GM12878 (cell line): ENCODE results near the gene DAB2. TPM values are rescaled to one million over a fixed set of nuclear protein-coding genes. Genes with fewer than 3 reads are reported as not detected.

Experiments used
- ATAC-seq: fragments of 200-7000 bp; cut with Tn5 transposase; 3 replicates; pipeline ENCODE4 v1.9.1; 2020; ENCODE audit warnings: mild to moderate bottlenecking, moderate library complexity
- BruUV-seq: library from RNA; stranded (reverse); fragments of 400-500 nt; replicated peaks from 2 replicates; lab custom pipeline; 2021; lab: Mats Ljungman, UMichigan
- CTCF ChIA-PET: fragments of 300-600 bp; sonication (Branson Sonifier 250); formaldehyde crosslinking; extraction: SDS; loops from one replicate; lab custom pipeline; 2021; ENCODE audit warnings: inconsistent platforms; lab: Yijun Ruan, JAX
- POLR2A ChIA-PET: fragments of 350-600 bp; formaldehyde crosslinking; extraction: SDS; loops from one replicate; lab custom pipeline; 2021; ENCODE audit warnings: inconsistent platforms; lab: Charles Lee
- RAD21 ChIA-PET: fragments of 300-600 bp; sonication (Branson Sonifier 250); formaldehyde crosslinking; loops from one replicate; lab custom pipeline; 2023; ENCODE audit warnings: antibody characterized with exemption; ENCODE audit not compliant: unreplicated experiment; lab: Charles Lee
- SMC1A ChIA-PET: fragments of 300-600 bp; sonication (Branson Sonifier 250); formaldehyde crosslinking; loops from one replicate; lab custom pipeline; 2023; ENCODE audit not compliant: unreplicated experiment, uncharacterized antibody; lab: Charles Lee
- DNase-seq: peaks from one replicate; pipeline ENCODE4 v3.0.0-alpha.2; 2011; ENCODE audit warnings: low read depth, low spot score
- FAIRE-seq: peaks from 3 replicates; lab custom pipeline; 2011; peaks lifted over from hg19 to GRCh38; lab: Jason Lieb, UNC
- H2AFZ ChIP-seq: 2 replicates; pipeline ENCODE4 v1.6.0; 2011; ENCODE audit warnings: low read depth, low read length, control low read depth; ENCODE audit not compliant: control insufficient read depth
- H3K27ac ChIP-seq: 2 replicates; pipeline ENCODE4 v1.5.1; 2011; ENCODE audit warnings: control low read depth; ENCODE audit not compliant: control insufficient read depth, insufficient read depth
- H3K27me3 ChIP-seq, 2 experiments: replicated peaks in 1 of 2; 2 replicates each; pipeline versions ENCODE4 v1.6.0 to v1.6.1; 2011; ENCODE audit warnings: low read length in 1 of 2; ENCODE audit not compliant: control insufficient read depth in 2 of 2, insufficient read depth in 2 of 2
- H3K36me3 ChIP-seq, 2 experiments: 2 replicates each; pipeline ENCODE4 v1.5.1; 2011; ENCODE audit warnings: low read length in 1 of 2; ENCODE audit not compliant: control insufficient read depth in 2 of 2, insufficient read depth in 2 of 2
- H3K4me1 ChIP-seq: 2 replicates; pipeline ENCODE4 v1.6.1; 2011; ENCODE audit warnings: mild to moderate bottlenecking, low read length, moderate library complexity, mixed read lengths; ENCODE audit not compliant: control insufficient read depth, insufficient read depth
- H3K4me2 ChIP-seq: 2 replicates; pipeline ENCODE4 v1.6.0; 2011; ENCODE audit warnings: control low read depth; ENCODE audit not compliant: control insufficient read depth, insufficient read depth
- H3K4me3 ChIP-seq: fragments of 200-600 bp; sonication (generic); 2 replicates; pipeline ENCODE4 v1.5.1; 2016
- H3K79me2 ChIP-seq: 2 replicates; pipeline ENCODE4 v1.6.0; 2011; ENCODE audit warnings: low read length; ENCODE audit not compliant: control insufficient read depth, insufficient read depth
- H3K9ac ChIP-seq: 2 replicates; pipeline ENCODE4 v1.8.0; 2011; ENCODE audit warnings: low read length, control low read depth, mixed read lengths; ENCODE audit not compliant: control insufficient read depth, insufficient read depth
- H3K9me3 ChIP-seq: replicated peaks from 3 replicates; pipeline ENCODE4 v1.5.1; 2011; ENCODE audit warnings: mild to moderate bottlenecking, low read length; ENCODE audit not compliant: control insufficient read depth, insufficient read depth
- H4K20me1 ChIP-seq: 2 replicates; pipeline ENCODE4 v1.6.0; 2011; ENCODE audit not compliant: control insufficient read depth, insufficient read depth
- NR2F1 ChIP-seq: fragments of 450-650 bp; conservative IDR thresholded peaks from 2 replicates; pipeline ENCODE4 v1.6.1; 2017; ENCODE audit warnings: mild to moderate bottlenecking
- SREBF2 ChIP-seq: IDR thresholded peaks from 2 replicates; pipeline ENCODE4 v1.6.1; 2012; ENCODE audit warnings: mild to moderate bottlenecking, low read length
- ZBED1 ChIP-seq: IDR thresholded peaks from 2 replicates; pipeline ENCODE4 v1.6.1; 2016; ENCODE audit warnings: borderline replicate concordance
- ZNF622 ChIP-seq: fragments of 450-650 bp; IDR thresholded peaks from 2 replicates; pipeline ENCODE4 v1.6.1; 2017; ENCODE audit warnings: mild to moderate bottlenecking, inconsistent platforms
- WGBS: methylation state at CpG from one replicate; pipeline ENCODE4 v1.1.6; 2016; ENCODE audit warnings: low lambda C conversion rate; ENCODE audit not compliant: insufficient replicate concordance, insufficient coverage; ENCODE audit errors: missing lambda C conversion rate; 5-methylcytosine and 5-hydroxymethylcytosine counted together
- in situ Hi-C: fragments of 300-500 bp; cut with MboI; formaldehyde crosslinking; loops from 9 replicates; pipeline ENCODE4 v1.14.3; 2018; ENCODE audit warnings: mixed read lengths
- intact Hi-C: fragments of 100-400 bp; cut with micrococcal nuclease; formaldehyde crosslinking; loops from one replicate; pipeline ENCODE4 v1.14.2; 2022; ENCODE audit not compliant: unreplicated experiment
- polyA plus RNA-seq, 11 experiments: library from polyadenylated mRNA; depleted of rRNA in 4 of 11; unstranded in 6 of 11; stranded (reverse) in 5 of 11; fragments of >200 nt; fragmentation: Nextera tagmentation in 4 of 11; fragmentation: Illumina TruSeq in 1 of 11; extraction: Ambion mirVana in 4 of 11; extraction: Trizol in 1 of 11; gene quantifications; 1 replicate in 1 of 11; 2 replicates in 10 of 11; pipeline versions ENCODE4 v1.2.1 to v1.2.3, GENCODE V29; 2011 to 2016; ENCODE audit warnings: inconsistent platforms in 2 of 11, missing spikeins in 2 of 11, low read depth in 1 of 11
- total RNA-seq, 4 experiments: library from RNA; depleted of rRNA in 3 of 4; stranded (reverse); fragments of >200 nt in 3 of 4; fragmentation: Illumina TruSeq in 1 of 4; extraction: Trizol in 1 of 4; gene quantifications; 2 replicates each; pipeline versions ENCODE4 v1.2.1 to v1.2.3, GENCODE V29; 2013 to 2021
- TF ChIP-seq, protein P1 (sequence below): IDR thresholded peaks from 2 replicates; pipeline ENCODE4 v1.6.1; 2011; ENCODE audit warnings: borderline replicate concordance, low read depth, mild to moderate bottlenecking, moderate library complexity, low read length; ENCODE audit not compliant: insufficient read depth, poor library complexity, severe bottlenecking
- TF ChIP-seq, protein P2 (sequence below): fragments of 450-650 bp; IDR thresholded peaks from 2 replicates; pipeline ENCODE4 v1.6.1; 2017; ENCODE audit warnings: low read depth, mild to moderate bottlenecking, moderate library complexity
- TF ChIP-seq, protein P3 (sequence below): fragments of 450-650 bp; IDR thresholded peaks from 2 replicates; pipeline ENCODE4 v1.6.1; 2017; ENCODE audit warnings: mild to moderate bottlenecking, moderate library complexity
- TF ChIP-seq, protein P4 (sequence below): IDR thresholded peaks from 2 replicates; pipeline ENCODE4 v1.6.1; 2011; ENCODE audit warnings: borderline replicate concordance, low read depth, mild to moderate bottlenecking, moderate library complexity, mixed read lengths, low read length; ENCODE audit not compliant: insufficient read depth; ENCODE audit errors: extremely low read length
- TF ChIP-seq, protein P5 (sequence below): fragments of 450-650 bp; IDR thresholded peaks from 2 replicates; pipeline ENCODE4 v1.6.1; 2016; ENCODE audit warnings: mild to moderate bottlenecking, moderate library complexity, borderline replicate concordance

Gene DAB2
- total and polyA plus RNA-seq, 10 of the 15 experiments (the other 5 are each of a cell fraction or from before 2014, with no cell fraction given) = 0.05 to 0.23 (median 0.11) TPM; not detected in 7

DNA sequence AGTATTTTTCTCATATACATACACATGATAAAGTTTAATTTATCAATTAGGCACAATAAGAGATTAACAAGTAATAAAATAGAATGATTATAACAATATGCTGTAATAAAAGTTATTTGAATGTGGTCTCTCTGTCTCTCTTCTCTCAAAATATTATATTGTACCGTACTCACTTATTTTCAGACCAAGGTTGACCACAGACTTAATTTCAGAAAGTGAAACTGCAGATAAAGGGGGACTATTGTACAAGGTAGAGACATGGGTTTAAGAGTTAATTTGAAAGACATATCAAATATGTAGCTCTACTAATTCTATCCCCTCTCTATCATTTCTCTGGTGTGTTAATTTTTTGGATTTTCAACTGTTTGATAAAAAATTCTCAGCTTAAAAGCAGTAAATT lies 40.5 kb downstream of the DAB2 start:
- Histone ChIP-seq H3K36me3 (no peaks in the 10 kb centered on the region), H3K4me1 (no peaks in the 10 kb centered on the region), H3K9me3 (no peaks in the 10 kb centered on the region), H3K4me3 (no peak overlapping the region), H3K4me2 (no peak overlapping the region), H3K79me2 (no peaks in the 10 kb centered on the region), H2AFZ (no peak overlapping the region), H3K9ac (no peak overlapping the region), H3K27ac (no peak overlapping the region), H4K20me1 (no peaks in the 10 kb centered on the region), H3K27me3 (0 out of 4 replicates have a peak, but pooled peaks cover 0 to 2% of the 10 kb centered on the region in 2 experiments)
- DNase-seq = no peak
- ChIA-PET RAD21 (no interaction called here), POLR2A (no interaction called here), SMC1A (interaction anchor here (0.9 kb wide), 1 partner anchor 8 kb away, joined by 3 read pairs; no protein-coding TSS in a partner anchor), CTCF (interaction anchor here (1.3 to 2.3 kb wide), 3 partner anchors 8 to 167 kb away, joined by 3 to 9 read pairs (median 4); no protein-coding TSS in a partner anchor)
- TF ChIP-seq, protein P1, sequence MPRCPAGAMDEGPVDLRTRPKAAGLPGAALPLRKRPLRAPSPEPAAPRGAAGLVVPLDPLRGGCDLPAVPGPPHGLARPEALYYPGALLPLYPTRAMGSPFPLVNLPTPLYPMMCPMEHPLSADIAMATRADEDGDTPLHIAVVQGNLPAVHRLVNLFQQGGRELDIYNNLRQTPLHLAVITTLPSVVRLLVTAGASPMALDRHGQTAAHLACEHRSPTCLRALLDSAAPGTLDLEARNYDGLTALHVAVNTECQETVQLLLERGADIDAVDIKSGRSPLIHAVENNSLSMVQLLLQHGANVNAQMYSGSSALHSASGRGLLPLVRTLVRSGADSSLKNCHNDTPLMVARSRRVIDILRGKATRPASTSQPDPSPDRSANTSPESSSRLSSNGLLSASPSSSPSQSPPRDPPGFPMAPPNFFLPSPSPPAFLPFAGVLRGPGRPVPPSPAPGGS = no peak
- TF ChIP-seq ZBED1 (no peak), NR2F1 (no peak), ZNF622 (no peak), SREBF2 (no peak)
- TF ChIP-seq, protein P2, sequence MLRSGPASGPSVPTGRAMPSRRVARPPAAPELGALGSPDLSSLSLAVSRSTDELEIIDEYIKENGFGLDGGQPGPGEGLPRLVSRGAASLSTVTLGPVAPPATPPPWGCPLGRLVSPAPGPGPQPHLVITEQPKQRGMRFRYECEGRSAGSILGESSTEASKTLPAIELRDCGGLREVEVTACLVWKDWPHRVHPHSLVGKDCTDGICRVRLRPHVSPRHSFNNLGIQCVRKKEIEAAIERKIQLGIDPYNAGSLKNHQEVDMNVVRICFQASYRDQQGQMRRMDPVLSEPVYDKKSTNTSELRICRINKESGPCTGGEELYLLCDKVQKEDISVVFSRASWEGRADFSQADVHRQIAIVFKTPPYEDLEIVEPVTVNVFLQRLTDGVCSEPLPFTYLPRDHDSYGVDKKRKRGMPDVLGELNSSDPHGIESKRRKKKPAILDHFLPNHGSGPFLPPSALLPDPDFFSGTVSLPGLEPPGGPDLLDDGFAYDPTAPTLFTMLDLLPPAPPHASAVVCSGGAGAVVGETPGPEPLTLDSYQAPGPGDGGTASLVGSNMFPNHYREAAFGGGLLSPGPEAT = no peak
- TF ChIP-seq, protein P3, sequence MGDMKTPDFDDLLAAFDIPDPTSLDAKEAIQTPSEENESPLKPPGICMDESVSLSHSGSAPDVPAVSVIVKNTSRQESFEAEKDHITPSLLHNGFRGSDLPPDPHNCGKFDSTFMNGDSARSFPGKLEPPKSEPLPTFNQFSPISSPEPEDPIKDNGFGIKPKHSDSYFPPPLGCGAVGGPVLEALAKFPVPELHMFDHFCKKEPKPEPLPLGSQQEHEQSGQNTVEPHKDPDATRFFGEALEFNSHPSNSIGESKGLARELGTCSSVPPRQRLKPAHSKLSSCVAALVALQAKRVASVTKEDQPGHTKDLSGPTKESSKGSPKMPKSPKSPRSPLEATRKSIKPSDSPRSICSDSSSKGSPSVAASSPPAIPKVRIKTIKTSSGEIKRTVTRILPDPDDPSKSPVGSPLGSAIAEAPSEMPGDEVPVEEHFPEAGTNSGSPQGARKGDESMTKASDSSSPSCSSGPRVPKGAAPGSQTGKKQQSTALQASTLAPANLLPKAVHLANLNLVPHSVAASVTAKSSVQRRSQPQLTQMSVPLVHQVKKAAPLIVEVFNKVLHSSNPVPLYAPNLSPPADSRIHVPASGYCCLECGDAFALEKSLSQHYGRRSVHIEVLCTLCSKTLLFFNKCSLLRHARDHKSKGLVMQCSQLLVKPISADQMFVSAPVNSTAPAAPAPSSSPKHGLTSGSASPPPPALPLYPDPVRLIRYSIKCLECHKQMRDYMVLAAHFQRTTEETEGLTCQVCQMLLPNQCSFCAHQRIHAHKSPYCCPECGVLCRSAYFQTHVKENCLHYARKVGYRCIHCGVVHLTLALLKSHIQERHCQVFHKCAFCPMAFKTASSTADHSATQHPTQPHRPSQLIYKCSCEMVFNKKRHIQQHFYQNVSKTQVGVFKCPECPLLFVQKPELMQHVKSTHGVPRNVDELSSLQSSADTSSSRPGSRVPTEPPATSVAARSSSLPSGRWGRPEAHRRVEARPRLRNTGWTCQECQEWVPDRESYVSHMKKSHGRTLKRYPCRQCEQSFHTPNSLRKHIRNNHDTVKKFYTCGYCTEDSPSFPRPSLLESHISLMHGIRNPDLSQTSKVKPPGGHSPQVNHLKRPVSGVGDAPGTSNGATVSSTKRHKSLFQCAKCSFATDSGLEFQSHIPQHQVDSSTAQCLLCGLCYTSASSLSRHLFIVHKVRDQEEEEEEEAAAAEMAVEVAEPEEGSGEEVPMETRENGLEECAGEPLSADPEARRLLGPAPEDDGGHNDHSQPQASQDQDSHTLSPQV = no peak
- TF ChIP-seq, protein P4, sequence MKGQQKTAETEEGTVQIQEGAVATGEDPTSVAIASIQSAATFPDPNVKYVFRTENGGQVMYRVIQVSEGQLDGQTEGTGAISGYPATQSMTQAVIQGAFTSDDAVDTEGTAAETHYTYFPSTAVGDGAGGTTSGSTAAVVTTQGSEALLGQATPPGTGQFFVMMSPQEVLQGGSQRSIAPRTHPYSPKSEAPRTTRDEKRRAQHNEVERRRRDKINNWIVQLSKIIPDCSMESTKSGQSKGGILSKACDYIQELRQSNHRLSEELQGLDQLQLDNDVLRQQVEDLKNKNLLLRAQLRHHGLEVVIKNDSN = no peak
- TF ChIP-seq, protein P5, sequence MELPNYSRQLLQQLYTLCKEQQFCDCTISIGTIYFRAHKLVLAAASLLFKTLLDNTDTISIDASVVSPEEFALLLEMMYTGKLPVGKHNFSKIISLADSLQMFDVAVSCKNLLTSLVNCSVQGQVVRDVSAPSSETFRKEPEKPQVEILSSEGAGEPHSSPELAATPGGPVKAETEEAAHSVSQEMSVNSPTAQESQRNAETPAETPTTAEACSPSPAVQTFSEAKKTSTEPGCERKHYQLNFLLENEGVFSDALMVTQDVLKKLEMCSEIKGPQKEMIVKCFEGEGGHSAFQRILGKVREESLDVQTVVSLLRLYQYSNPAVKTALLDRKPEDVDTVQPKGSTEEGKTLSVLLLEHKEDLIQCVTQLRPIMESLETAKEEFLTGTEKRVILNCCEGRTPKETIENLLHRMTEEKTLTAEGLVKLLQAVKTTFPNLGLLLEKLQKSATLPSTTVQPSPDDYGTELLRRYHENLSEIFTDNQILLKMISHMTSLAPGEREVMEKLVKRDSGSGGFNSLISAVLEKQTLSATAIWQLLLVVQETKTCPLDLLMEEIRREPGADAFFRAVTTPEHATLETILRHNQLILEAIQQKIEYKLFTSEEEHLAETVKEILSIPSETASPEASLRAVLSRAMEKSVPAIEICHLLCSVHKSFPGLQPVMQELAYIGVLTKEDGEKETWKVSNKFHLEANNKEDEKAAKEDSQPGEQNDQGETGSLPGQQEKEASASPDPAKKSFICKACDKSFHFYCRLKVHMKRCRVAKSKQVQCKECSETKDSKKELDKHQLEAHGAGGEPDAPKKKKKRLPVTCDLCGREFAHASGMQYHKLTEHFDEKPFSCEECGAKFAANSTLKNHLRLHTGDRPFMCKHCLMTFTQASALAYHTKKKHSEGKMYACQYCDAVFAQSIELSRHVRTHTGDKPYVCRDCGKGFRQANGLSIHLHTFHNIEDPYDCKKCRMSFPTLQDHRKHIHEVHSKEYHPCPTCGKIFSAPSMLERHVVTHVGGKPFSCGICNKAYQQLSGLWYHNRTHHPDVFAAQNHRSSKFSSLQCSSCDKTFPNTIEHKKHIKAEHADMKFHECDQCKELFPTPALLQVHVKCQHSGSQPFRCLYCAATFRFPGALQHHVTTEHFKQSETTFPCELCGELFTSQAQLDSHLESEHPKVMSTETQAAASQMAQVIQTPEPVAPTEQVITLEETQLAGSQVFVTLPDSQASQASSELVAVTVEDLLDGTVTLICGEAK = no peak
- ATAC-seq = no peak
- no TSS peak for BruUV-seq
- no peak for FAIRE-seq
- WGBS = 52% methylated on average over 1 of the region's 1 CpG
- intact Hi-C loops (no loop called here), in situ Hi-C loops (loop anchor here (5.0 kb wide), 1 partner anchor 173 kb away; no protein-coding TSS in a partner anchor)
